Measurements from ENCODE around the gene STX8.
A peak's percentile ranks its signal among the peaks of the same experiment; 100 is the strongest.
"Not testable (repeated sequence)": the region's sequence is repeated elsewhere in the genome, so short reads cannot be mapped to it uniquely, and the experiment has no call there.

The STX8 gene, protein sequence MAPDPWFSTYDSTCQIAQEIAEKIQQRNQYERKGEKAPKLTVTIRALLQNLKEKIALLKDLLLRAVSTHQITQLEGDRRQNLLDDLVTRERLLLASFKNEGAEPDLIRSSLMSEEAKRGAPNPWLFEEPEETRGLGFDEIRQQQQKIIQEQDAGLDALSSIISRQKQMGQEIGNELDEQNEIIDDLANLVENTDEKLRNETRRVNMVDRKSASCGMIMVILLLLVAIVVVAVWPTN

DNA sequence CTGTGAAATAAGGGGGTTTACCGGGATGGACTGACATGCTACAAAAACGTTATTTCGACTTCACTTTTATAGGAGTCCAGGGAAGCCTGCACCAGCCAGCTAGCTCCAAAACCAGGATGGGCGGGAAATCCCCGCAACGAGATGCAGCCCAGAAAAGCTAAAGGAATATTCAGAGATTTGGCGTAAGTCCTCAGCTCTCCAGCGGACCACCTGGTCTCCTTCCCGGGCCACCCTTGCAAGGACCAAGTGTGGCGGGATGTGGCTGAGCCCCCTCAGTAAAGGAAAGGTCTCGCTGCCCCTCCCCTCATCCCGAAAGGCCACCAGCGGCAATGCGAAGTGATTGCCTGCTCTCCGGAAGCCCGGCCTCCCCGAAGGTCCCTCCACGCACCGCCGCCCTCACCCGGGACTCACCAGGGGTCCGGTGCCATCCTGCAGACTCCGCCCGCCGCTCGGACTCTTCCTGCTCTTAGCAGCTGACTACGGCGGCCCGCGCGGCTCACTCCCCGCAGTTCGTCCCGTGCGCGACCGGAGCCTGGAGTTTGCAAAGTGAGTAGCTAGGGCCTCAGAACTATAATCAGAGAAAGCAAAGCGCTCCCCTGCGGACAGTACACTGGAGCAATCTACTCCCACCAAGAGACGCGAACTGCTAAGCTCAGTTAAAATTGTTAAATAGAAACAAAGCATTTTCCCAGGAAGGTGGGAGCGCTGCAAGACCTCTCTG, at the start of gene STX8:
TSS of gene STX8 (minus strand) at position 440 of the 721 bp plus-strand sequence. CDS start at position 428, 12 bp downstream.
- peak; percentile 91 for DNase-seq (ENCODE audit: low read depth)

- no peak for DNase-seq (ENCODE audit: low read depth)
These were observed 47.3 kb upstream of the STX8 start for GRCh38 chr17:9622961-9623360.

DNA sequence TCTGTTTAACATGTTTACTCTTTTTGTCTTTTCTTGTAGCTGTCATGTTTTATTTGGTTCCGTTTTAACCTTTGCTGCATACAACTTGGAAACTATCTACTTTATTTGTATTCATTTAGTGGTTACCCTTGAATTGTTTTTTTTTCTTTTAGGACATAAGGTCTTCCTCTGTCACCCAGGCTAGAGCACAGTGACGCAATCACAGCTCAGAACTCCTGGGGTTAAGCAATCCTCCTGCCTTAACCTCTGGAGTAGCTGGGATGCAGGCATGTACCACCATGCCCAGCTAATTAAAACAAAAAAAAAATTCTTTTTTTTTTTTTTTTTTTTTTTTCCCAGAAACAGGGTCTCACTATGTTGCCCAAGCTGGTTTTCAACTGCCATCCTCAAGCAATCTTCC, 39.9 kb upstream of the STX8 start:
- no peak for DNase-seq (ENCODE audit: low read depth)

- DNase-seq (ENCODE audit: low read depth) = no peak
These were observed 36.4 kb upstream of the STX8 start for GRCh38 chr17:9612006-9612405.

DNA sequence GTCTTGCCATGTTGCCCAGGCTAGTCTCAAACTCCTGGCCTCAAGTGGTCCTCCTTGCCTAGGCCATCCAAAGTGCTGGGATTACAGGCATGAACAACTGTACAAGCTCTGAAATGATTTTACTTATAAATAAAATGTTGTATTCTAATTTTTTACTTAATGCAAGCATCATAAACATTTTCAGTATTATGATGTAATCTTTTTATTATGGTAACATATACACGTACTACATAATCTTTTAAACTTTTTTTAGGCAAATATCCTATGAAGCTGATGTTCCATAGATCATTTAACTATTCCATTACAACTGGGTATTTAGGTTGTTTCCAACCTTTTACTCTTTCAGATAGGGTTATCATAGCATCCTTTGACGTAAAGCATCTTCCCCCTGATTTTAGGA, 35.9 kb upstream of the STX8 start:
- DNase-seq (ENCODE audit: low read depth) = no peak

DNA sequence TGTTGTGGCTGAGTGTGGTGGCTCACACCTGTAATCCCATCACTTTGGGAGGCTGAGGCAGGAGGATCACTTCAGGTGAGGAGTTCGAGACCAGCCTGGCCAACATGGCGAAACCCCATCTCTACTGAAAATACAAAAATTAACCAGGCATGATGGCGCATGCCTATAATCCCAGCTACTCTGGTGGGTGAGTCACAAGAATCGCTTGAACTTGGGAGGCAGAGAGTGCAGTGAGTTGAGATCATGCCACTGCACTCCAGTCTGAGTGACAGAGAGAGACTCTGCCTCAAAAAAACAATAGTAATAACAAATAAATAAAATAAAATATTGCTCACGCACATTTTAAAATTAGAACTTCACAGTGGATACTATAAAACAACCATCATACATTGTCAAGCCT, 31.4 kb upstream of the STX8 start:
- DNase-seq (ENCODE audit: low read depth) = not testable (repeated sequence)

DNA sequence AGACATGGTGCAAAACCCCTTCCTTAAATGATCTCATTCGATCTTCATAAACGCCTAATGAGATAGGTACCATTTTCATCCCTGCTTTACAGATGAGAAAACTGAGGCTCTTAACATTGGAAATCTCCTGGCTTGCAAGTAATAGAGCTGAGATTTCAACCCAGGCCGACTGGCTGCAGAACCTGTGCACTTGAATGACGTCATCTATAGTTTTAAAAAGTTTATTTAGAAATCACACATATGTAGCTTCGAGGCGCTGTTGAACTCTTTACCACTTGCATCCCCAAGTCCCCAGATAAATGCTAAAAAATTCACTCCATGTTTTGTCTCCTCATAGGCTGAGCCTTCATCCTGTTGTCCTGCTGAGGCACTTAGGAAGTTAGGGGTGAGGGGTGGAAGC, 30.8 kb upstream of the STX8 start:
- DNase-seq (ENCODE audit: low read depth) = no peak

- DNase-seq (ENCODE audit: low read depth) = not testable (repeated sequence)
These were observed 29.0 kb upstream of the STX8 start for GRCh38 chr17:9604583-9604982.

GRCh38 chr17:9598661-9599060, 23.0 kb upstream of the STX8 start:
- no peak for DNase-seq (ENCODE audit: low read depth)

- not testable (repeated sequence) for DNase-seq (ENCODE audit: low read depth)
These were observed 22.0 kb upstream of the STX8 start for GRCh38 chr17:9597638-9598037.

DNA sequence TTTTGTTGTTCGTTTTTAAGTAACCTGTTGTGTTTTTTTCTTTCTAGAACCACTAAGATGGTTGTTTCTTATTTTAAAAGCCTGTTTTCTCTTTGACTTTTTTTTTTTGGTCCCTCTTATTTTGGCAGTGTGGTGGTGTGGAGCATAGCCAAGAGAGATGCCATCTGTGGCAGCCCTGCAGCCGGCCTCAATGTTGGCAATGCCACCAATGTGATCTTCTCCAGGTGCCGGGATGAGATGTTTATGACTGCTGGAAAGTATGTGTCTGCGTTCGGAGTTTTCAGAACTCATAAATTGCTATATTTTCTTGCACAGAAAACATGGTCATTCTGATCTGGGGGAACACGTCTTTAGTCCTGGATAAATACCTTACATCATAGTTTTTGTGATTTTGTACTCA, 18.4 kb upstream of the STX8 start:
- DNase-seq (ENCODE audit: low read depth) = no peak

- DNase-seq (ENCODE audit: low read depth) = no peak
These were observed 12.5 kb upstream of the STX8 start for GRCh38 chr17:9587969-9588656.

DNA sequence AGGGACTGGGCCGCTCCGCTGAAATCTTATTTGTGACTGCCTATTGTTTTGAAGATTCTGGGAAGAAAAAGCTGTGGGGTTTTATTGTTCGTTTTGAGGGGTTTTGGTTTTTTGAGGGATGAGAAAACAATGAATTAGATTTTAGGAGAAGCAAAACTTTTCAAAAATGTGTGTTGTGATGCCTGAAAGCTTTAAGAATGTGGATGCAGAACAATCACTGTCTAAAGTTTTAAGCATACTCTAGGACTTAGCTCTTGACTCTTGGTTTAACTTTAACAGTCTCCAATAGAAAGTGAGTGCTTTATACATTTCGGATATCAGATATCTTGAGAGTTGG, 1.7 kb upstream of the STX8 start:
- DNase-seq (ENCODE audit: low read depth) = no peak

DNA sequence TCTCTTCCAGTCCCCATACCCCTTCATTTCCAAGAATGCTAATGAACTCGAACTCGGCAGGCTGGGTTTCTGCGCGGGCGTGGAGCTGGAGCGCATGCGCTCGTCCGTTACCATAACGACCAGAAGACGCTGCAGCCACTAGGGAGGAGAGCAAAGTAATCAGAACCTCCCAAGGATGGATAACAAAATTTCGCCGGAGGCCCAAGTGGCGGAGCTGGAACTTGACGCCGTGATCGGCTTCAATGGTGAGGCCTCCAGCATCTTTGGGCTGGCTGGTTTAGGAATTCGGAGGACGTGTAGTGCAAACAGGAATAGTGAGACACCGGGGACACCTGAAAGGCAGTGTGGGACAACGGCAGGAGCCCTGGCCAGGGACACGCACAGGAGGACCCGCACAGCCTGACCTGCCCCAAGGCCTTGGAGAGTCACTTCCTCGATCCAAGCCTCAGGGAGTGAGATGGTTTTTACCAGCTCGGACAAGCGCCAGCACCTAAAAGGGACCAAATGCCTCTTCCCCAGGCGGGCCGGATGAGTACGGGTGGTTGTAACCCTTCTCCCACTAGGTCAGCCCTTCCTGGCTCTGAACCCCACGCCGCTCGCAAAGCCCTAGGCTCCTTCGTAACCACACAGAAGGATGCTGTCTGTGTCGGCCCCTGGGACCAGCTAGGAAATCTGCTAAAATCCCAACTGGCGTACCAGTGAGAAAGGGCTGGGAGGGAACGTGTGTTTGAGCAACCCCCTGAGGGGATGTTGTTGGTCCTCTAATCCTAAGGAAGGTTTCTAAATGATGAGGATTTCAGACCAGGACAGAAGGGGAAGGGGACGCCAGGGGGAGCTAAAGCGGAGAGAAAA, 1.1 kb upstream of the STX8 start, which contains the start of gene CFAP52:
TSS of gene CFAP52 (plus strand) at position 122 of the 852 bp plus-strand sequence. CDS start at position 176, 54 bp downstream.
- DNase-seq (ENCODE audit: low read depth) = peak; percentile 76

DNA sequence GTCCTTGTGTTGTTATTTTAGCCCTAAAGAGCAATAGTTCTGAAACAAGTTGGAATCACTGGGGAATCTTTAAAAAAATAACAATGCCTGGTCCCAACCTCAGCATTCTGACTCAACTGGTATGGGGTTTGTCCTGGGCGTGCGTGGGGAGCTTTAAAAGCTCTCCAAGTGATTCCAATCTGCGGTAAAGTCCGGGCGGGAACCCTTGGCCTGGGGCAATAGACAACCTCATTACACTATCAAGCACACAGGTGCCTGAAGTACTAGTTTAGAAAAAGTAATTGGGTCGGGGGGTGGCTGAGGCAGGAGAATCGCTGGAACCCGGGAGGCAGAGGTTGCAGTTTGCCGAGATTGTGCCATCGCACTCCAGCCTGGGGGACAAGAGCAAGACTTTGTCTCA, 4.4 kb downstream of the STX8 start:
- no peak for DNase-seq (ENCODE audit: low read depth)

DNA sequence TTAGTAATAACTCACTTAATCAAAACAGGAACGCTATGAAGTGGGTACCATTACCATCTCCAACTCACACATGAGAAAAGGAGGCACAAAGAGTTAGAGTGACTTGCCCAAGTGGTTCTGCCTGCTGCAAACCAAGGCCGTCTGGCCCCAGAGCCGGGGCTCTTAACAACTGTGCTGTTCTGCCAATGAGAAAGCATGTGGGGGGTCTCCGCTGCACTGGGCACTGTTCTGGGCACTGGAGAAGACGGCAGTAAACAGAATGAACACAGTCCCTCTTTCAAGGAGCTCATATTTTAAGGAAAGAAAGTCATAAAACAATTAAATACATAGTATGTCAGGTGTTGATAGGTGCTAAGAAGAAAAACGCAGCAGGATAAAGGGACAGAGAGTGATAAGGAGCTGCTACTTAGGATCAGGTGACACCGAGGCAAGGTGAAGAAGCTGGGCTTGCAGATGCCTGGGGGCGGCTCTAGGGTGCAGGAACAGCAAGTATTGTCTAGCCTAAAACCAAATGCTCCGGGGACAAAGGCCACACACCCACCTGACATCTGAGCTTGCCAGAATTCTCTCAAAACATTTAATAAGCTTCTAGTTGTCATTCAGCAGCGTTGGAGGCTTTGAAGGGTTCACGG, 6.5 kb downstream of the STX8 start:
- DNase-seq (ENCODE audit: low read depth) = no peak

DNA sequence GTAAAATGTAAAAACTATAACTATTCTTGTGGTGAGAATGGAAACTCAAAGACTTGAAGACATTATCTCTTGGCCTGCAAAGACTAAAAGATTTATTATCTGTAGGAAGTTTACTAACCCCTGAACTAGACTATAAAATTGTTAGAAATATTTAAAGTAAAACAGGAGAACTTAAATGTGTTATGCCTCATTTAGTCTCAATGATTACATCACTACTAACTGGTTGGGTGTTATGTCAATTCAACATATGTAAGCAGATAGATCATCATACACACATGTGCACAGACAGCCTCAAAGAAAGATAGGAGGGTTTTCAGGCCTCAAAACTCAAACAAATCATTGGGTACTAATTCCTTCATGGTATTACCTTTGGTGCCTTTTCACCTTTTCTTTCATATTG, 7.6 kb downstream of the STX8 start:
- DNase-seq (ENCODE audit: low read depth) = no peak

DNA sequence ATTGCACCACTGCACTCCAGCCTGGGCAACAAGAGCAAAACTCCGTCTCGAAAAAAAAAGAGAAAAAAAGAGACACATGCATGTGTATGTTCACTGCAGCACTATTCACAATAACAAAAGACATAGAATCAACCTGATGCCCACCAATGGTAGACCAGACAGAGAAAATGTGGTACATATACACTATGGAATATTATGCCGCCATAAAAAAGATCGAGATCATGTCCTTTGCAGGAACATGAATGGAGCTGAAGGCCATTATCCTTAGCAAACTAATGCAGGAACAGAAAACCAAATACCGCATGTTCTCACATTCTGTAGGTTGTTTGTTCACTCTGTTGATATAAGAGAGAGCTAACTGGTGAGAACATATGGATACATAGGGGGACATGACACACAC, 8.9 kb downstream of the STX8 start:
- not testable (repeated sequence) for DNase-seq (ENCODE audit: low read depth)

DNA sequence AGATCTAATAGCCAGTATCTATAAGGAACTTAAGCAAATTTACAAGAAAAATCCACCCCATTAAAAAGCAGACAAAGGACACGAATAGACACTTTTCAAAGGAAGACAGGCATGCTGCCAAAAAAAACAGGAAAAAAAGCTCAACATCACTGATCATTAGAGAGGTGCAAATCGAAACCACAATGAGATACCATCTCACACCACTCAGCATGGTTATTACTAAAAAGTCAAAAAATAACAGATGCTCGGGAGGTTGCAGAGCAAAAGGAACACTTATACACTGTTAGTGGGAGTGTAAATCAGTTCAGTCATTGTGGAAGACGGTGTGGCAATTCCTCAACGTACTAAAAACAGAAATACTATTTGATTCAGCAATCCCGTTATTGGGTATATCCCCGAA, 9.6 kb downstream of the STX8 start:
- no peak for DNase-seq (ENCODE audit: low read depth)

- DNase-seq (ENCODE audit: low read depth) = no peak
These were observed 11.5 kb downstream of the STX8 start for GRCh38 chr17:9564104-9564503.

DNA sequence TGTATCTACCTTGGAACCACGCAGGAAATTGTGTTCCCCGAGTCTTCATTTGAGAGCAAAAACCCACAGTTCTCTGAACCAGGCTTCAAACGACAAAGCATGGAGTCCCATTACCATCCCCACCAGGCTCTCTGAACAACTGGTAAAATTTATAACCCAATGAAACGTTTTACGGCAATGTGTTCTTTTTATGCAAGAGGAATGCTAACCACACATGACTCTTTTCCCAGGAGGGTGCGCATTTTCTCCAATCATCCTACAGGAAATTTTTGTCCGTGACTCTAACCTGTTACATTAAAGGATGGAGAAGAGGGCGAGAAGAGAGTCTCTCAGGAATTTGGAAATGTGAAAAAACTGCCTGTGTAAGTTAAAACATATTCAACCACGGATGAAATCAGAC, 17.8 kb downstream of the STX8 start:
- DNase-seq (ENCODE audit: low read depth) = no peak
